ENCODE results near the gene ATP6AP1. TPM values are rescaled to one million over a fixed set of nuclear protein-coding genes. Genes with fewer than 3 reads are reported as not detected.
A peak's percentile ranks its signal among the peaks of the same experiment; 100 is the strongest.
"Not testable (repeated sequence)": the region's sequence is repeated elsewhere in the genome, so short reads cannot be mapped to it uniquely, and the experiment has no call there.

The ATP6AP1 gene
- total and polyA plus RNA-seq, 2 experiments from 2014 or later: 37.7 to 52.1 TPM

DNA sequence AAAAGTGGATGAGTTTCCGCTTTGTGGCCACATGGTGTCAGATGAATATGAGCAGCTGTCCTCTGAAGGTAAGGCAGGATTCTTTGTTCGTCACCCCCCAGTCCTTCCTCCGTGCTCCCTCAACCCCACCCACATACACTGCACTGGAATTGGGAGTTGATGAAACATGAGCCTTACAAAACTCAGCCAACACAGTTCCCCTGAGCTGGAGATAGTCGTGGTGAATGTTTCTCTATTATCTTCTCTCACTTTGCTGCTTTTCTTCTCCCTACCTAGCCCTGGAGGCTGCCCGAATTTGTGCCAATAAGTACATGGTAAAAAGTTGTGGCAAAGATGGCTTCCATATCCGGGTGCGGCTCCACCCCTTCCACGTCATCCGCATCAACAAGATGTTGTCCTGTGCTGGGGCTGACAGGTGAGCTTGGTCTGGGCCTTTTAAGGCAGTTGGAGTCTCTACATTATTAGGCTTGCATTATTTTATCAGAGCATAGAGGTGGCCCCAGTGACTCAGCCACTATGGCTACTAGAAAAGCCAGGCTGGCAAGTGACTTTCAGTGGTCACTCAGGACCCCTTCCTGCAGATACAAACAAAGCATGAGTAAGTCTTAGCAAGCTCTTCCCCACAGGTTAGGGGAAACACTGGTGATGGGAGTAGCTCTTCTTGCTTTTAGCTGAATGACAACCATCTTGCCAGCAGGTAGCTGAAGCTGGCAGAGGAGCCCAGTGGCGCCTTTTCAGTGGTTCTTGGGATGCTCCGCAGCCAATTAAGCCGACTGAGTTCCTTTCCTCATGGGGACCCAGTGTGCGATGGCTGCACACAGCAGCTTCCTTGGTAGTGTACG is 28.7 kb upstream of the ATP6AP1 start (continued):
- TF ChIP-seq, protein P1, sequence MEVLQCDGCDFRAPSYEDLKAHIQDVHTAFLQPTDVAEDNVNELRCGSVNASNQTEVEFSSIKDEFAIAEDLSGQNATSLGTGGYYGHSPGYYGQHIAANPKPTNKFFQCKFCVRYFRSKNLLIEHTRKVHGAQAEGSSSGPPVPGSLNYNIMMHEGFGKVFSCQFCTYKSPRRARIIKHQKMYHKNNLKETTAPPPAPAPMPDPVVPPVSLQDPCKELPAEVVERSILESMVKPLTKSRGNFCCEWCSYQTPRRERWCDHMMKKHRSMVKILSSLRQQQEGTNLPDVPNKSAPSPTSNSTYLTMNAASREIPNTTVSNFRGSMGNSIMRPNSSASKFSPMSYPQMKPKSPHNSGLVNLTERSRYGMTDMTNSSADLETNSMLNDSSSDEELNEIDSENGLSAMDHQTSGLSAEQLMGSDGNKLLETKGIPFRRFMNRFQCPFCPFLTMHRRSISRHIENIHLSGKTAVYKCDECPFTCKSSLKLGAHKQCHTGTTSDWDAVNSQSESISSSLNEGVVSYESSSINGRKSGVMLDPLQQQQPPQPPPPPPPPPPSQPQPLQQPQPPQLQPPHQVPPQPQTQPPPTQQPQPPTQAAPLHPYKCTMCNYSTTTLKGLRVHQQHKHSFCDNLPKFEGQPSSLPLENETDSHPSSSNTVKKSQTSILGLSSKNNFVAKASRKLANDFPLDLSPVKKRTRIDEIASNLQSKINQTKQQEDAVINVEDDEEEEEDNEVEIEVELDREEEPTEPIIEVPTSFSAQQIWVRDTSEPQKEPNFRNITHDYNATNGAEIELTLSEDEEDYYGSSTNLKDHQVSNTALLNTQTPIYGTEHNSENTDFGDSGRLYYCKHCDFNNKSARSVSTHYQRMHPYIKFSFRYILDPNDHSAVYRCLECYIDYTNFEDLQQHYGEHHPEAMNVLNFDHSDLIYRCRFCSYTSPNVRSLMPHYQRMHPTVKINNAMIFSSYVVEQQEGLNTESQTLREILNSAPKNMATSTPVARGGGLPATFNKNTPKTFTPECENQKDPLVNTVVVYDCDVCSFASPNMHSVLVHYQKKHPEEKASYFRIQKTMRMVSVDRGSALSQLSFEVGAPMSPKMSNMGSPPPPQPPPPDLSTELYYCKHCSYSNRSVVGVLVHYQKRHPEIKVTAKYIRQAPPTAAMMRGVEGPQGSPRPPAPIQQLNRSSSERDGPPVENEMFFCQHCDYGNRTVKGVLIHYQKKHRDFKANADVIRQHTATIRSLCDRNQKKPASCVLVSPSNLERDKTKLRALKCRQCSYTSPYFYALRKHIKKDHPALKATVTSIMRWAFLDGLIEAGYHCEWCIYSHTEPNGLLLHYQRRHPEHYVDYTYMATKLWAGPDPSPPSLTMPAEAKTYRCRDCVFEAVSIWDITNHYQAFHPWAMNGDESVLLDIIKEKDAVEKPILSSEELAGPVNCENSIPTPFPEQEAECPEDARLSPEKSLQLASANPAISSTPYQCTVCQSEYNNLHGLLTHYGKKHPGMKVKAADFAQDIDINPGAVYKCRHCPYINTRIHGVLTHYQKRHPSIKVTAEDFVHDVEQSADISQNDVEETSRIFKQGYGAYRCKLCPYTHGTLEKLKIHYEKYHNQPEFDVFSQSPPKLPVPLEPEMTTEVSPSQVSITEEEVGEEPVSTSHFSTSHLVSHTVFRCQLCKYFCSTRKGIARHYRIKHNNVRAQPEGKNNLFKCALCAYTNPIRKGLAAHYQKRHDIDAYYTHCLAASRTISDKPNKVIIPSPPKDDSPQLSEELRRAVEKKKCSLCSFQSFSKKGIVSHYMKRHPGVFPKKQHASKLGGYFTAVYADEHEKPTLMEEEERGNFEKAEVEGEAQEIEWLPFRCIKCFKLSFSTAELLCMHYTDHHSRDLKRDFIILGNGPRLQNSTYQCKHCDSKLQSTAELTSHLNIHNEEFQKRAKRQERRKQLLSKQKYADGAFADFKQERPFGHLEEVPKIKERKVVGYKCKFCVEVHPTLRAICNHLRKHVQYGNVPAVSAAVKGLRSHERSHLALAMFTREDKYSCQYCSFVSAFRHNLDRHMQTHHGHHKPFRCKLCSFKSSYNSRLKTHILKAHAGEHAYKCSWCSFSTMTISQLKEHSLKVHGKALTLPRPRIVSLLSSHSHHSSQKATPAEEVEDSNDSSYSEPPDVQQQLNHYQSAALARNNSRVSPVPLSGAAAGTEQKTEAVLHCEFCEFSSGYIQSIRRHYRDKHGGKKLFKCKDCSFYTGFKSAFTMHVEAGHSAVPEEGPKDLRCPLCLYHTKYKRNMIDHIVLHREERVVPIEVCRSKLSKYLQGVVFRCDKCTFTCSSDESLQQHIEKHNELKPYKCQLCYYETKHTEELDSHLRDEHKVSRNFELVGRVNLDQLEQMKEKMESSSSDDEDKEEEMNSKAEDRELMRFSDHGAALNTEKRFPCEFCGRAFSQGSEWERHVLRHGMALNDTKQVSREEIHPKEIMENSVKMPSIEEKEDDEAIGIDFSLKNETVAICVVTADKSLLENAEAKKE (CRISPR knock-in tag; IDR thresholded peaks at IDR 0.05): no peak
- TF ChIP-seq ZNF331 (CRISPR knock-in tag; IDR thresholded peaks at IDR 0.05; ENCODE audit: low read depth) (no peak), STAT1 (IDR thresholded peaks at IDR 0.05; ENCODE audit: unreplicated experiment) (no peak), EZH2phosphoT487 (IDR thresholded peaks at IDR 0.05; ENCODE audit: unreplicated experiment) (no peak), POLR2AphosphoS5 (IDR thresholded peaks at IDR 0.05; ENCODE audit: low read depth) (no peak; the same call in 1 of the 2 replicates), JUNB (IDR thresholded peaks at IDR 0.05; ENCODE audit: unreplicated experiment) (no peak), NANOG (IDR thresholded peaks at IDR 0.05; ENCODE audit: borderline replicate concordance) (no peak)
- TF ChIP-seq, protein P2, sequence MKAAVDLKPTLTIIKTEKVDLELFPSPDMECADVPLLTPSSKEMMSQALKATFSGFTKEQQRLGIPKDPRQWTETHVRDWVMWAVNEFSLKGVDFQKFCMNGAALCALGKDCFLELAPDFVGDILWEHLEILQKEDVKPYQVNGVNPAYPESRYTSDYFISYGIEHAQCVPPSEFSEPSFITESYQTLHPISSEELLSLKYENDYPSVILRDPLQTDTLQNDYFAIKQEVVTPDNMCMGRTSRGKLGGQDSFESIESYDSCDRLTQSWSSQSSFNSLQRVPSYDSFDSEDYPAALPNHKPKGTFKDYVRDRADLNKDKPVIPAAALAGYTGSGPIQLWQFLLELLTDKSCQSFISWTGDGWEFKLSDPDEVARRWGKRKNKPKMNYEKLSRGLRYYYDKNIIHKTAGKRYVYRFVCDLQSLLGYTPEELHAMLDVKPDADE (IDR thresholded peaks at IDR 0.05): no peak

DNA sequence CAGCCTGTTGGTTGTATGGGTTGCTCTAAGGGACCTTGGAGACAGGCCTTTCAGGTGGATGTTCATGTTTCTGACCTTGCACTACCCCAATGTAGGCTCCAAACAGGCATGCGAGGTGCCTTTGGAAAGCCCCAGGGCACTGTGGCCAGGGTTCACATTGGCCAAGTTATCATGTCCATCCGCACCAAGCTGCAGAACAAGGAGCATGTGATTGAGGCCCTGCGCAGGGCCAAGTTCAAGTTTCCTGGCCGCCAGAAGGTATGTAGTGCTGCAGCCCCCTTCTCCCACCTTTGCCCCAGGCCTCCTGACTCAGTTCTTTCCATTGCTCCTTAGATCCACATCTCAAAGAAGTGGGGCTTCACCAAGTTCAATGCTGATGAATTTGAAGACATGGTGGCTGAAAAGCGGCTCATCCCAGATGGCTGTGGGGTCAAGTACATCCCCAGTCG is 28.1 kb upstream of the ATP6AP1 start:
- peak overlapping the region; percentile 85; the same call in 1 of the 2 replicates for H3K4me3 ChIP-seq
- not testable (repeated sequence) for H3K9me3 Mint-ChIP-seq; ATAC-seq; H3K27me3 ChIP-seq (ENCODE audit: insufficient read depth); H2AFZ ChIP-seq; H3K4me1 ChIP-seq (ENCODE audit: insufficient read depth); H4K20me1 ChIP-seq (replicated peaks; ENCODE audit: insufficient read depth); H3K9me2 ChIP-seq (ENCODE audit: insufficient read depth); H3K36me3 ChIP-seq (ENCODE audit: insufficient read depth); DNase-seq (ENCODE audit: low spot score)
- Mint-ChIP-seq H3K36me3 (ENCODE audit: low read depth) (peaks cover 36% of the 10 kb centered on the region), H3K27me3 (ENCODE audit: insufficient read depth, low read depth, poor library complexity) (peaks cover 42% of the 10 kb centered on the region), H3K4me3 (peak overlapping the region; percentile 100), H3K4me1 (peaks cover 13% of the 10 kb centered on the region; the same call in 2 of the 3 replicates), H3K27ac (peak overlapping the region; percentile 65; the same call in 1 of the 2 replicates)
- peaks cover 17% of the 10 kb centered on the region for H3K79me2 ChIP-seq (replicated peaks; ENCODE audit: insufficient read depth)
- peak overlapping the region; percentile 92 for H3K27ac ChIP-seq (ENCODE audit: low read depth)
- H3F3A ChIP-seq (replicated peaks; ENCODE audit: low read depth): peaks cover 21% of the 10 kb centered on the region
- H3K4me2 ChIP-seq: 0 out of 2 replicates have a peak overlapping the region, but pooled peaks have one; percentile 90
